HG03432 (cell line): ENCODE measurements around the gene RDH5.

Source experiments
- ATAC-seq: cut with Tn5 transposase; IDR thresholded peaks from one replicate; pipeline ENCODE4 v1.9.1; 2021; ENCODE audit warnings: mild to moderate bottlenecking, moderate library complexity; ENCODE audit not compliant: unreplicated experiment

The RDH5 gene

DNA sequence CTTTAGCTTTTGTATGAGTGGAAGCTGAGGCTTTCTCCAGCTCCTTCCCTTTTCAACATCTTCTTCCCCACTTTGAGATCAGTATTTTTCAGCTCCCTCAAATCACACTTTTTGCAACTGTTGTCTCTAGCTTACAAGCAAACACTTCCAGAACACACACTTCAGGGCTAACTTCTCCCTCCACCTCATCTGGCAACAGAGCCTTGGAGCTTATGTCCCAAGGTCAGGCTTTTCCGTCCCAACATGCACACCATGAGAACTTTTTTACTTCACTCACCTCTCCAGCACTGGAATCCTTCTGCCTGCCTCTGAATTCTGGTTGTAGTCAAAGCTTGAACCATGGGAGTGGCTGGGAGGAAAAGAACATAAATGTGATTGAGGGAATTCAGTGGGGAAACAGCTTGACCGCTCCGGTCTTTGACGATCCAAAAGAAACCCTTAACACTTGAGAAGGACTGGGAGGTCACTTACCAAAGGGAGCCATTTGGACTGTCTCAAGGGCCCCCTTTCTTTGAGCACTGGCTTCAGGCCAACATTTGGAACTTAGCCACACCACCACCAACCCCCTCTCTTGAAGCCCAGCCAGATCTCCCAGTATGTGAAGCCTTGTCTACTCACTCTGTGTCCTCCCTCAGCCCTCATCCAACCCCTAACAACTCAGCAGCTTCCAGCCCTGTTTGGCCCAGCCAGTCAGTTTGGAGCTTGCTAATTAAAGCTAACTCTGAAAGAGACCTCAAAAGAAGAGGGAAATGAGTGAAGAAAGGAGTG lies 8.2 kb upstream of the RDH5 start:
- no peak for ATAC-seq

GRCh38 chr12:55712700-55713415 lies 7.3 kb upstream of the RDH5 start:
- no peak for ATAC-seq

- no peak for ATAC-seq
These were observed 6.5 kb upstream of the RDH5 start for GRCh38 chr12:55713721-55714120.

DNA sequence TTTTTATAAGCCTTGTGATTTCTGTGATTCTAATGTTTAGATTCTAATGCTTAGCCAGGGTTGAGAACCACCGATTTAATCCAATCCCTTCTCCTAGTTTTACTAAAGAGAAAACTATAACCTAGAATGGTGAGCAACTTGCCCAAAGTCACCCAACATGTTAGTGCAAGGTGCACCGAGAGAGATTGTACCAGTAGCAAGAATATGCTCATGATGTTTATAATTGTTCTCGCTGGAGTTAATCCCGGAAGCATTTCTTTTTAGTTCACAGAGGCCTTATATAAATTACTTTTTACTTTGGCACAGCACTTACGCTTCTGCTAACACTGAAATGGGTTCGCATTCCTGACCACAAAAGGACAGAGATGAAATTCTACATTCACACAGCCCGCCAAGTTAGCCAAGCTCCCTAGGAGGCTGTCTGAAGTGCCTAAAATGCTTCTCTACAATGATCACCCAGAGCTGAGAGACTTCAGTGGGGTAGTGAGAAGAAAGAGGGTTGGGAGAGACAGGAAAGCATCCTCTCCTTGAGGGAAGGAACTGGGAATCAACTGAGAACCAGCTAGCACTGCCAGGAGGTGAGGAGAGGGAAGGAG lies 4.9 kb upstream of the RDH5 start:
- ATAC-seq: no peak

GRCh38 chr12:55715833-55716581 lies 4.2 kb upstream of the RDH5 start, which contains the start of gene BLOC1S1:
Gene BLOC1S1, plus strand, starts transcription at chr12:55716046. Its CDS starts 6 bp downstream, at chr12:55716052.
- peak; percentile 95 for ATAC-seq

DNA sequence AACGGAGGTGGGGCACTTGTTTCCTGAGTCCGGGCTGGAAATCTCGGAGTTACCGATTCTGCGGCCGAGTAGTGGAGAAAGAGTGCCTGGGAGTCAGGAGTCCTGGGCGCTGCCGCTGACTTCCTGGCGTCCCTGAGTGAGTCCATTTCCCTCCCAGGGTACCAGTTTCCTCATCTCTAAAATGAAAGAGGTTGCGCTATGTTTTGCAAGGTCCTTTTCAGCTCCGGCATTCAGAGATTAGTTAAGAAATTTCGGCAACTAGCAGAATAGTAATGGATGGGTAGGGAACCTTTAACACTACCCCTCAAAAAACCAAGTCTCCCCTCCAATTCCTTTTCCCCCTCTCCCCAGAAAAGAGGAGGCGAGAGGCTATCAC lies 3.6 kb upstream of the RDH5 start:
- ATAC-seq: no peak

GRCh38 chr12:55717011-55718007 lies 2.9 kb upstream of the RDH5 start:
- ATAC-seq: no peak

DNA sequence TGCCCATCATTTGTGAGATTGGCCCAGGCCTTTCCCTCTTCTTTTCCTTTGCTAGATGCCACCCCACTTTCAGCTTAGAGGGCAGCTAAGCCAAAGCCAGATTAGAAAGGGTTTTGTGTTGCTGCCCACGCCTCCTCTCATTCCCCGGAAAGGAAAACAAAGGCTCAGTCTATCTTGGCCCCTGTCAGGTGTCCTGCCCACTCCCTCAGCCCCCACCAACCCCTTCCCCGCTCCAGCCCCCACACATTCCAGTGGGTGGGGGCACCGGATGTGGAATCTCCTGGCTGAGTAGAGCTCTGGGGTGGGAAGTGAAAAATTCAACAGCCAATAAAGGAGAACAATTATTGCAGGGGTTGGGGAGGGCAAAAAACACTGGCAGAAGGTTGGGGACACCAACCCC lies 2.2 kb upstream of the RDH5 start:
- ATAC-seq: no peak

- ATAC-seq: no peak
These were observed 1.4 kb upstream of the RDH5 start for GRCh38 chr12:55718624-55719275.

GRCh38 chr12:55719371-55719770 lies 822 bp upstream of the RDH5 start:
- ATAC-seq: no peak

DNA sequence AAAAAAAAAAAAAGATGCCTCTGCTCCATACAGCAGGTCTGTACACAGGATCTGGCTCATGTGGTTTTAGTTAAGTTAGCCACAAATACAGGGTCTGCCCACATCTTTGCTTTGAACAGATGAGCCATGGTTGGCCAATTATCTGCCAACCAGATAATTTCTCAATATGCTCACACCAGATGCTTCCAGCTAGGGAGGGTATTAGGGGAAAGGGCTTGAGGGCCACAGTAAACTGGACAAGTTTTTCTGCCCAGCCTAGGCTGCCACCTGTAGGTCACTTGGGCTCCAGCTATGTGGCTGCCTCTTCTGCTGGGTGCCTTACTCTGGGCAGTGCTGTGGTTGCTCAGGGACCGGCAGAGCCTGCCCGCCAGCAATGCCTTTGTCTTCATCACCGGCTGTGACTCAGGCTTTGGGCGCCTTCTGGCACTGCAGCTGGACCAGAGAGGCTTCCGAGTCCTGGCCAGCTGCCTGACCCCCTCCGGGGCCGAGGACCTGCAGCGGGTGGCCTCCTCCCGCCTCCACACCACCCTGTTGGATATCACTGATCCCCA lies 776 bp downstream of the RDH5 start:
- no peak for ATAC-seq

DNA sequence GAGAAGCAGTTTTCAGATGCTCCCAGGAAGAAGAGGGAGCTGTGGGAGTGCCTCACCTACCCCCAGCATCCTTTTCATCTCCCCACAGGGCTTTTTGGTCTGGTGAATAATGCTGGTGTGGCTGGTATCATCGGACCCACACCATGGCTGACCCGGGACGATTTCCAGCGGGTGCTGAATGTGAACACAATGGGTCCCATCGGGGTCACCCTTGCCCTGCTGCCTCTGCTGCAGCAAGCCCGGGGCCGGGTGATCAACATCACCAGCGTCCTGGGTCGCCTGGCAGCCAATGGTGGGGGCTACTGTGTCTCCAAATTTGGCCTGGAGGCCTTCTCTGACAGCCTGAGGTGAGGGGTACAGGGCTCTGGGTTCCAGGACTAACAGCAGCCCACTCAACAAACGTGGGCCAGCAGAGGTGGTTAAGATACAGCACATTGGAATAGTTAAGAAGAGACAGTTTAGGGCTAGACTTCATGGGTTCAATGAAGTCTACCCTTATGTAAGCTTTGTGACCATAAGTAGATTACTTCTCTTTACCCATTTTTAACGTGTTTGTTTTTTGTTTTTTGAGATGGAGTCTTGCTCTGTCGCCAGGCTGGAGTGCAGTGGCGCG lies 1.5 kb downstream of the RDH5 start:
- ATAC-seq: no peak

GRCh38 chr12:55722948-55723347 lies 2.8 kb downstream of the RDH5 start:
- no peak for ATAC-seq

DNA sequence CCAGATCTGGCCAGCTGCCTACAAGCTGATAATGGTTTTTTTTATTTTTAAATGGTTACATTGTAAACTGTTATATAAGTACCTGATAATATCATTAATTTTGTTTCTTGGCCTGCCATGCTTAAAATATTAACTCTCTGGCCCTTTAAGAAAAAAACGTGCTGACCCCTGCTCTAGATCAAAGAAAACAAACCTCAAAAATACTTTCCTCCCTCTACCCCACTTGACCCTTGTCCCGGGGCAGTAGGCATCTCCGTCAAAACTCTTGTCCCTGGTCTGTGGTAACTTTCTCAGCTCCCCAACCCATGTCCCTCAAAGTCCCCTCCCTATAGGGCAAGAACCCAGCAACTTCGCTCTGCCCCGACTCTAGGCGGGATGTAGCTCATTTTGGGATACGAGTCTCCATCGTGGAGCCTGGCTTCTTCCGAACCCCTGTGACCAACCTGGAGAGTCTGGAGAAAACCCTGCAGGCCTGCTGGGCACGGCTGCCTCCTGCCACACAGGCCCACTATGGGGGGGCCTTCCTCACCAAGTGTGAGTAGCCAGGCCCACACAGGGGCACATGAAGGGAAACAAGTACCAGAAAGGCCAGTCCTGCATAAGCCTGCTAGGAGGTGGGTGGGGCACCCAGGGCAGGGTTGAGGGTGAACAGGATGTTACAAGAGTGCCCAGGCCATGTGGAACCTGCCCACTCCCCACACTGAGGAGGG lies 3.5 kb downstream of the RDH5 start:
- ATAC-seq: no peak

GRCh38 chr12:55724226-55724939 lies 4.2 kb downstream of the RDH5 start:
- no peak for ATAC-seq

DNA sequence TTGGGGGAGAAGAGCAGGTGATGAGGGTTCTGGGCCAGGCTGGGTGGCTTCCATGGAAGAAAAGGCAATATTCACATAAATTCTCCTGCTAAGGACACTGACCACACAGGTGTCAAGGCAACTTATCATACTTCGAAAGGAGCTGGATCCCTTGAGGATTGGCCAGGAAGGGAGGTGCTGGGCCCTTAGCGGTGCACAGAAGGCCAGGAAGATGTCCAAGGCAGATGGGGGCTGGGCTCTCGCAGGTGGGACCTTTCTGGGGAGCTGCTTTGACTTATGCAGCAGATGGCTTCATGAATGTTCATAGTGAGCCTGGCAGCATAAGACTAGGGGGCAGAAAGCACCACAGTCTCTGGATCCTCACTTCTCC lies 4.7 kb downstream of the RDH5 start:
- ATAC-seq: no peak

GRCh38 chr12:55725556-55725955 lies 5.4 kb downstream of the RDH5 start:
- ATAC-seq: no peak

DNA sequence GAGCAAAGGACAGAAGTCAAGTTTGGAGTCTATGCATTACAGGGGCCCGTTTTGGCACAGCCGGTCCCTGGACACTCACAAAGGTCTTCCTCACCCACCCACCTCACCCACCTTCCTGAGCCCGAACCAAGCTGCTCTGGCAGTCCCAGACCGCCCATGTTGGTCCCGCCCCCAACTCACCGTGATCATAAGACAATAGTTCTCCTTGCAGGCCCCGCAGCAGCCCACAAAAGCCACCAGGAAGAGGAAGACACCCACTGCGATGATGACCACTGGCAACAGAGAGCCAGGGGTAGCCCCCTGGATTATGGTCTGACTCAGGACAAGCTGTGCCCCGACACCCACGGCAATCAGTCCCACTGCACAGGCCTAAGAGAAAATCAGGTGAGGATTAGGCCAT lies 6.8 kb downstream of the RDH5 start:
- no peak for ATAC-seq
